Esophagus muscularis mucosa (tissue), 3 donors: ENCODE measurements around the gene LINC00305.

Experiments
- POLR2A ChIP-seq: fragments of 450-650 bp; IDR thresholded peaks from one replicate; pipeline ENCODE4 v1.6.1; 2017; ENCODE audit warnings: antibody characterized with exemption, moderate library complexity, mild to moderate bottlenecking, low read depth
- POLR2AphosphoS5 ChIP-seq, 2 donors: sonication (generic); formaldehyde crosslinking; IDR thresholded peaks; one replicate each; pipeline ENCODE4 v1.6.1; 2017; ENCODE audit warnings: antibody characterized with exemption in 2 of 2
- TF ChIP-seq, protein P1 (sequence below), 3 experiments: fragments of 200-600 bp in 2 of 3; fragments of 450-650 bp in 1 of 3; sonication (generic) in 2 of 3; IDR thresholded peaks; one replicate each; pipeline ENCODE4 v1.5.1; 2017 to 2019; ENCODE audit warnings: antibody characterized with exemption in 3 of 3, mild to moderate bottlenecking in 2 of 3, moderate library complexity in 1 of 3

DNA sequence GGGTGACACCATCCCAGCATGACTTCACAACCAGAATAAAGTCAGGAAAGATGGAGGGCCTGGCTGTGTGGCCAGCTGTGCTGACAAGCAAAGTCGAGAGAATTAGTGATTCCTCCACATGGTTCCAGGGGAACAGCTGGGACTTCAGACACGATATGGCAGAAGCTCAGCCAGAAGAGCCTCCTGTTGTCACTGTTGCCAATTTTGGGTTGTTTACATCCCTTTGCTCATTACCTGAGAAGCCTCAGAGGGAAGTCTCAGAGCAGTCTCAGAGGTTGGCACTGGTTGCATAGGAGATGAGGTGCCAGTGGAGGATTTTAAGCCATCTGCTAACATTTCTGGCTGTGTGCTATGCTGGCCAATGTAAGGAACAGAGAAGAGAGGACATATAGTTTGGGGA, 16.0 kb downstream of the LINC00305 start:
- TF ChIP-seq POLR2AphosphoS5 (IDR thresholded peaks at IDR 0.05) (no peak), POLR2A (no peak)
- TF ChIP-seq, protein P1, sequence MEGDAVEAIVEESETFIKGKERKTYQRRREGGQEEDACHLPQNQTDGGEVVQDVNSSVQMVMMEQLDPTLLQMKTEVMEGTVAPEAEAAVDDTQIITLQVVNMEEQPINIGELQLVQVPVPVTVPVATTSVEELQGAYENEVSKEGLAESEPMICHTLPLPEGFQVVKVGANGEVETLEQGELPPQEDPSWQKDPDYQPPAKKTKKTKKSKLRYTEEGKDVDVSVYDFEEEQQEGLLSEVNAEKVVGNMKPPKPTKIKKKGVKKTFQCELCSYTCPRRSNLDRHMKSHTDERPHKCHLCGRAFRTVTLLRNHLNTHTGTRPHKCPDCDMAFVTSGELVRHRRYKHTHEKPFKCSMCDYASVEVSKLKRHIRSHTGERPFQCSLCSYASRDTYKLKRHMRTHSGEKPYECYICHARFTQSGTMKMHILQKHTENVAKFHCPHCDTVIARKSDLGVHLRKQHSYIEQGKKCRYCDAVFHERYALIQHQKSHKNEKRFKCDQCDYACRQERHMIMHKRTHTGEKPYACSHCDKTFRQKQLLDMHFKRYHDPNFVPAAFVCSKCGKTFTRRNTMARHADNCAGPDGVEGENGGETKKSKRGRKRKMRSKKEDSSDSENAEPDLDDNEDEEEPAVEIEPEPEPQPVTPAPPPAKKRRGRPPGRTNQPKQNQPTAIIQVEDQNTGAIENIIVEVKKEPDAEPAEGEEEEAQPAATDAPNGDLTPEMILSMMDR (IDR thresholded peaks at IDR 0.05): no peak
